Panc1 (cell line): ENCODE results near the gene PHF8. TPM values are rescaled to one million over a fixed set of nuclear protein-coding genes. Genes with fewer than 3 reads are reported as not detected.

Experiments
- ATAC-seq: fragments of 200-7000 bp; cut with Tn5 transposase; 2 replicates; pipeline ENCODE4 v1.9.1; 2020; ENCODE audit warnings: mild to moderate bottlenecking, moderate library complexity
- BruUV-seq: library from RNA; stranded (reverse); fragments of 400-500 nt; replicated peaks from 2 replicates; lab custom pipeline; 2021; lab: Mats Ljungman, UMichigan
- CTCF ChIA-PET: fragments of 300-600 bp; sonication (Branson Sonifier 250); formaldehyde crosslinking; loops from one replicate; lab custom pipeline; 2022; ENCODE audit warnings: antibody characterized with exemption; lab: Charles Lee
- POLR2A ChIA-PET: fragments of 300-600 bp; sonication (Branson Sonifier 250); formaldehyde crosslinking; loops from one replicate; lab custom pipeline; 2022; ENCODE audit warnings: antibody characterized with exemption; lab: Charles Lee
- DNase-seq: peaks from one replicate; pipeline ENCODE4 v3.0.0-alpha.2; 2010; ENCODE audit warnings: low read depth, low spot score
- H3K27ac ChIP-seq: 2 replicates; pipeline ENCODE4 v1.5.1; 2011; ENCODE audit warnings: mild to moderate bottlenecking, low read length, inconsistent platforms
- H3K27me3 ChIP-seq: fragments of 200-500 bp; sonication (Bioruptor generic); 2 replicates; pipeline ENCODE4 v1.6.0; 2014; ENCODE audit warnings: low read length, inconsistent platforms; ENCODE audit not compliant: control insufficient read depth, insufficient read depth
- H3K36me3 ChIP-seq: fragments of 200-500 bp; sonication (Bioruptor generic); 2 replicates; pipeline ENCODE4 v1.5.1; 2014; ENCODE audit warnings: inconsistent platforms, mild to moderate bottlenecking, low read length, moderate library complexity; ENCODE audit not compliant: control insufficient read depth, insufficient read depth
- H3K4me1 ChIP-seq: 2 replicates; pipeline ENCODE4 v1.5.1; 2011; ENCODE audit warnings: inconsistent platforms, mild to moderate bottlenecking, low read length, moderate library complexity; ENCODE audit not compliant: control insufficient read depth, insufficient read depth
- H3K4me3 ChIP-seq, 2 experiments: 2 replicates each; pipeline ENCODE4 v1.5.1; 2011 to 2012; ENCODE audit warnings: low read depth in 2 of 2, low read length in 2 of 2, mild to moderate bottlenecking in 2 of 2, inconsistent platforms in 1 of 2, moderate library complexity in 1 of 2
- H3K9me3 ChIP-seq: fragments of 200-500 bp; sonication (Bioruptor generic); 2 replicates; pipeline ENCODE4 v1.5.1; 2014; ENCODE audit warnings: low read depth, mild to moderate bottlenecking, inconsistent platforms, low read length, moderate library complexity; ENCODE audit not compliant: control insufficient read depth, insufficient read depth
- CTCF ChIP-seq: fragments of 450-650 bp; IDR thresholded peaks from 2 replicates; pipeline ENCODE4 v1.5.1; 2017; ENCODE audit warnings: mild to moderate bottlenecking
- POLR2AphosphoS5 ChIP-seq: IDR thresholded peaks from 2 replicates; pipeline ENCODE4 v1.6.1; 2012; ENCODE audit warnings: mild to moderate bottlenecking, low read depth, low read length, moderate library complexity
- REST ChIP-seq, 2 experiments: IDR thresholded peaks; 2 replicates each; pipeline ENCODE4 v1.6.1; 2011 to 2012; ENCODE audit warnings: low read depth in 2 of 2, control low read depth in 1 of 2, low read length in 1 of 2, mild to moderate bottlenecking in 1 of 2, moderate library complexity in 1 of 2; ENCODE audit not compliant: insufficient read depth in 1 of 2
- SIN3A ChIP-seq: IDR thresholded peaks from 2 replicates; pipeline ENCODE4 v1.6.1; 2012; ENCODE audit warnings: low read depth, mild to moderate bottlenecking, low read length, moderate library complexity, borderline replicate concordance; ENCODE audit not compliant: insufficient read depth
- TCF7L2 ChIP-seq: IDR thresholded peaks from 2 replicates; pipeline ENCODE4 v1.6.1; 2011; ENCODE audit warnings: mild to moderate bottlenecking, low read depth, low read length, inconsistent platforms
- in situ Hi-C: cut with HindIII; loops from 2 replicates; pipeline ENCODE4 v1.10.0; 2016; ENCODE audit warnings: low sequenced_read_pairs, low pct_unique_long_range_greater_than_20kb
- intact Hi-C: fragments of 100-400 bp; cut with micrococcal nuclease; formaldehyde crosslinking; loops from one replicate; pipeline ENCODE4 v1.10.0; 2022; ENCODE audit not compliant: unreplicated experiment
- total RNA-seq: library from RNA; stranded (reverse); gene quantifications from one replicate; pipeline ENCODE4 v1.2.1, GENCODE V29; 2021; ENCODE audit not compliant: unreplicated experiment

PHF8 gene
- total RNA-seq, 1 experiment from 2014 or later = 27.5 TPM

- TF ChIP-seq CTCF (no peak), POLR2AphosphoS5 (no peak), TCF7L2 (no peak), REST (IDR thresholded peaks at IDR 0.05; ENCODE audit: insufficient read depth in 1 of 2, low read depth in 2 of 2, low read length in 1 of 2) (no peak), SIN3A (no peak)
- Histone ChIP-seq H3K27ac (no peak overlapping the region), H3K4me3 (no peak overlapping the region), H3K27me3 (no peaks in the 10 kb centered on the region), H3K36me3 (no peaks in the 10 kb centered on the region), H3K4me1 (no peaks in the 10 kb centered on the region), H3K9me3 (no peaks in the 10 kb centered on the region)
- ATAC-seq = no peak
- ChIA-PET CTCF (no interaction called here), POLR2A (no interaction called here)
- in situ Hi-C loops (no loop called here), intact Hi-C loops (no loop called here)
- no peak for DNase-seq
- no TSS peak for BruUV-seq
These were observed 30.6 kb upstream of the PHF8 start for GRCh38 chrX:54074826-54075225.

GRCh38 chrX:54067766-54068165 is 23.5 kb upstream of the PHF8 start:
- Histone ChIP-seq H3K27me3 (no peaks in the 10 kb centered on the region), H3K4me3 (no peak overlapping the region), H3K4me1 (no peaks in the 10 kb centered on the region), H3K9me3 (no peaks in the 10 kb centered on the region), H3K36me3 (no peaks in the 10 kb centered on the region), H3K27ac (no peak overlapping the region)
- ChIA-PET CTCF (no interaction called here), POLR2A (no interaction called here)
- TF ChIP-seq CTCF (no peak), REST (IDR thresholded peaks at IDR 0.05; ENCODE audit: insufficient read depth in 1 of 2, low read depth in 2 of 2, low read length in 1 of 2) (no peak), SIN3A (no peak)
- DNase-seq (no peak), ATAC-seq (no peak)
- intact Hi-C loops = no loop called here
- in situ Hi-C loops = no loop called here
- BruUV-seq = no TSS peak
